ENCODE results near the gene SNX33.

Gene SNX33

DNA sequence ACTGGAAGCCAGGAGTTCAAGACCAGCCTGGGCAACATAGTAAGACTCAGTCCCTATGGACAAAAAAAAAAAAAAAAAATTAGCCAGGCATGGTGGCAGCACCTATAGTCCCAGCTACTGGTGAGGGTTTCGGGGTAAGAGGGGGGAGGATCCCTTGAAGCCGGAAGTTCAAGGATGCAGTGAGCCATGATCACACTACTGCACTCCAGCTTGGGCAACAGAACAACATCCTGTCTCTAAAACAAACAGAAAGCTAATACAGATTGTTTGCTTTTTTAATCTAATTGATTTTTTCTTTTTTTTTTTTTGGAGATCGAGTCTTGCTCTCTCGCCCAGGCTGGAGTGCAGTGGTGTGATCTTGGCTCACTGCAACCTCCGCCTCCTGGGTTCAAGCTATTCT lies 6.1 kb upstream of the SNX33 start:
- no peak for DNase-seq (ENCODE audit: low read depth)

- DNase-seq (ENCODE audit: low read depth), result no peak
Measured at GRCh38 chr15:75644376-75644775, 3.3 kb upstream of the SNX33 start.

DNA sequence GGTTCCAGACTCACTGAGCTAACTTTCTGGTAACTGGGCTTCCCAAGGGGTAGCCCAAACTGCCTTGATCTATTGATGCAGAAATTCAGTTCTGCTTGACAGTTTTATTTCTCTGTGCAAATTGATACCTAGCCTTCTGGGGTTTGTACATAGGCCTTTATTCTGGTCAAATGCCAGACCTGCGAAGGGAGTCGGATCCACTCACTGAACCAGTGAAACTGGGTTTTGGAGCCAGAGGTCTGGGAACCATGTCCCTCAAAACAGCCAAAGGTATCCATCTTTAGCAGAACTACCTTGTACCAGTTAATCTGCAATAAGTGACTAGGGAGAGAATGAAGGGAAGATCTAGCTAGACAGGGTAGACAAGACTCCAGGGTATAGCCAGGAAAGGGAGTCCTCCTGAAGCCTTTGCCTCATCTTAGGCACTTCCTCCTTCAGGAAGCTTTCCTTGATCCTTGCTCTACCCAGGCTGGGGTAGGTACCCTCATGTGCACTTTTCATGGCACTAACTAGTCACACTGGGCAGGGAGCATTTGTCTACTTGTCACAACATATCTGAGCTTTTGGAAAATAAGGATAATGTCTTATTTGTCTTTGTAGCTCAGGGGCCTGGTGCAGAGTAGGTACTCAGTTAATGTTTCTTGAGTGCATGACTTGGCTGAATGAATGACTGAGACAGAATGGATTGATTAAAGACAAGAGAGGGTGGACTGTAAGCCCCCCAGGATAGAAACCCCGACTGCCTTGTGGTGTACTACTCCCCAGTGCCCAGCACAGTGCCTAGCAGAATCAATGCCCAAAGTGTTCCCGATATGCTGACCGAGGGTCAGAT lies 1.4 kb upstream of the SNX33 start:
- no peak for DNase-seq (ENCODE audit: low read depth)

DNA sequence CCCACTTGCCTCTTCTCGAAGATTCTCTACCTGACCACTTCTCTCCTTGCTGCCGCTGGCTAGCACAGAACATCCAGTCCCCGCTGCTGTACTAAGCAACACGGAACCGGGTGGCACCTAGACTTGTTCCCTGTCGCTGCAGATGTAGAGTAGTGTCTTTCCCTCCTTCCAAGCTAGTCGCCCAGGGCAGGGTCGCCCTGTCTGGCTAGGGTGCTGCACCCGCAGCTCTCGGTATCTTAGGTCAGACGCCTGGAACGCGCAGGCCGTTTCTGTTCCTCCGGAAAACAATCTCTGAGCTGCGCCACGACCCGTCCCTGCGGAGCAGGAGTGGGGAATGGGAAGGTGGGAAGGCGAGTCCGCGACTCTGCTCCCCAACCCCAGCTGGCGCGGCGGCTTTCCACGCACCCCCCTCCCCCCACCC lies 758 bp upstream of the SNX33 start:
- no peak for DNase-seq (ENCODE audit: low read depth)

GRCh38 chr15:75648156-75649000 lies 666 bp downstream of the SNX33 start:
- DNase-seq (ENCODE audit: low read depth), result no peak

GRCh38 chr15:75649045-75649761 lies 1.5 kb downstream of the SNX33 start:
- no peak for DNase-seq (ENCODE audit: low read depth)

- no peak for DNase-seq (ENCODE audit: low read depth)
Measured at GRCh38 chr15:75649848-75650247, 2.1 kb downstream of the SNX33 start.

DNA sequence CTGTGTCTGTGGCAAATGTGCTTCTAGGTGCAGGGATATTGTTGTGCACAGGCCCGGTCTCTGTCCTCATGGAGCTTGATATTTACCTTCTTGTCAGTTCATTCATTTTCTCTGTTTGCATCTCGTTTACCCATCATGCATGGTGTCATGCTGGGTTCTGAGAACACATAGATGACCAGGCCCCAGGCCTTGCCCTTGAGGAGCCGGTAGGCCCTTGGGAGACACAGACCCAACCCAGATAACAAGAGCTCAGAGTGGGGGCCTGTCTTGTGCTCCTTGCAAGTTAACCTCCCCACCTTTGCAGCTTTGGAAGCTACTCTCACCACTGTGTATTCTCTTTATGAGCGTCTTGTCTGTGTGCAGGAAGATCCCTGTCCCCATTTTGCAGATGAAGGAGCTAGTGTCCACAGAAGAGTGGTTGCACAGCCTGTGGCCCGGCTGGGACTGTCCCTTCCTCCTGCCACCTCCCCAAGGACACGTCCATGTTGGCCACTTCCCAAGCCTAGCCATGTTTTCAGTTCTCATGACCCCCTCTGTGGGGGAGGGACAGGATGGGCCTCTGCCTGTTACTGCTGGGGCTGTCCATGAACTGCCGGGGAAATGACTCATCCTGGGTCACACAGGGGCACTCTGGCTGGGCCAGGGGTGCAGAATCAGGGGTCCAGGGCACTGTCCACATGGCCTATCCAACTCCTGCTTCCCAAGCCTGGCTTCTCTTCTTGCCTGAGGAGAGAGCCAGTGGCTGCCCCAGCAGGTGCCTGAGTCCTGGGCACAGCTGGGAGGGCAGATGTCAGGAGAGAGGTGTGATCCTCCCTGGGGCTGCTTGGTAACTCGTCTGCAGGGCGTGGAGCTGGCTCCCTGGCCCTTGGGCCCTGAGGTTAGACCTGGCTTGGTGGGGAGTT lies 3.4 kb downstream of the SNX33 start:
- DNase-seq (ENCODE audit: low read depth), result no peak

- DNase-seq (ENCODE audit: low read depth), result no peak
Measured at GRCh38 chr15:75651810-75652543, 4.3 kb downstream of the SNX33 start.

DNA sequence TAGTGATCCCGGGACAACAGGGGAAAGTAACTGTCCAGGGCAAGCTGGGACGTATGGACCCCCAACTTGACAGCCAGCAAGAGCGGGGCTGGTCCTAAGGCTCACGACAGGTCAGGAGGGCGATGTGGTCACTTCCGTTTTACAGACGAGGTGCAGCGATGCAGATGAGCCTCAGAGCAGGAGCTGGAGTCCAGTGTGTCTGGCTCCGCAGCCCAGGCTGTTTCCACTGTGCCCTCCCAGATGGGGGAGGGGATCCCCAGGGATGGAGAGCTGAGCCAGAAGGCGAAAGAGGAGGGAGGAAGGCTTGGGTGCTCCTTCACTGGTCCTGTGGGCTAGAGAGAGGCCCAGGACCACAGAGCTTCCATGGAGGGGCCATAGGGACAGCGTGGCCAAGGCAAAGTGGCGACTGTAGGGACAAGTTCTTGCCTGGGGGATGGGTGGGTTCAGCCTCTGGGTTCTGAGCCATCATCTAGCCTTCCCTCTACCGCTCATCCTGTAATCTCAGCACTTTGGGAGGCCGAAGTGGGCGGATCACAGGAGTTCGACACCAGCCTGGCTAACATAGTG lies 5.7 kb downstream of the SNX33 start:
- DNase-seq (ENCODE audit: low read depth), result no peak

- DNase-seq (ENCODE audit: low read depth), result no peak
Measured at GRCh38 chr15:75654201-75654907, 6.6 kb downstream of the SNX33 start.

- DNase-seq (ENCODE audit: low read depth), result no peak
Measured at GRCh38 chr15:75655931-75656330, 8.2 kb downstream of the SNX33 start.

GRCh38 chr15:75656331-75656730 lies 8.6 kb downstream of the SNX33 start:
- no peak for DNase-seq (ENCODE audit: low read depth)

DNA sequence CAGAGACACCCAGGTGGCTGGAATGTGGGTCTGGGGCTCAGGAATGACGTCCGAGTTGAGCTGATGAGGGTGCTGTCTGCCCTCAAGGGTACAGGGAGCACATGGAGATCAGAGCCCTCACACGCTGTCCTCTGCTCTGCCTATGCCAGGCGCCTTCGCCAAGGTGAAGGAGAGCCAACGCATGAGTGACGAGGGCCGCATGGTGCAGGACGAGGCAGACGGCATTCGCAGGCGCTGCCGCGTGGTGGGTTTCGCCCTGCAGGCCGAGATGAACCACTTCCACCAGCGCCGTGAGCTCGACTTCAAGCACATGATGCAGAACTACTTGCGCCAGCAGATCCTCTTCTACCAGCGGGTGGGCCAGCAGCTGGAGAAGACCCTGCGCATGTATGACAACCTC lies 9.1 kb downstream of the SNX33 start:
- DNase-seq (ENCODE audit: low read depth), result no peak

- DNase-seq (ENCODE audit: low read depth), result no peak
Measured at GRCh38 chr15:75659141-75659771, 11.5 kb downstream of the SNX33 start.

DNA sequence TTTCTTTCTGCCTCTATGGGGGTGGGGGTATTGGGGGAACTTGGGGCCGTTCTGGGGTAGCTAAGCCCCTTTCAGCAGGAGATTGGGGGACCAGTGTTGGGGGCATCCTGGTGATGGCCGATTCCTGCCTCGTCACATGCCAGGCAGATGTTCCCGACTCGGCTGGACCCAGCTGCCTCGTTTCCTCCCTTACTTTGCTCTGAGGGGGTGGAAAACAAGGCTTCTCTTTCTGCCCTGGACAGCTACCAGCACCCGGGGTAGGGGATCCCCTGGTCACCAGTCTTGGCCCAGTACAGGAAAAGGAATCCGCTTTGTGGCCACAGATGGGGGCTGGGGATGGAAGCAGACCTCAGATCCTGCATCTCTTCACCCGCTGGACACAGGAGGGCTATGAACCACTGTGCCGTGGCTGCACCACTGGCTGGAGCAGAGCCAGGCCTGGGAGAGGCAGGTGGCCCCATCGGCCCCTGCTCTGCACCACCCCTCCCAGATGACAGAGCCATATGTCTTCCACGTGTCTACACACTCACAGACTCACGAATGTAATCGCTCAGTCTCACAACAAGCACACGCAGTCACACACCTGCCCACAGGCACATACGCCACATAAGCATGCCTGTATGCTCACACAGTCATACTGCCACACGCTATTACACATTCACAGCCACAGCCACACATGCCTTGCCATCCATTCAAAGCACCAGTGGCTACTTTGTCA lies 12.4 kb downstream of the SNX33 start:
- DNase-seq (ENCODE audit: low read depth), result no peak

DNA sequence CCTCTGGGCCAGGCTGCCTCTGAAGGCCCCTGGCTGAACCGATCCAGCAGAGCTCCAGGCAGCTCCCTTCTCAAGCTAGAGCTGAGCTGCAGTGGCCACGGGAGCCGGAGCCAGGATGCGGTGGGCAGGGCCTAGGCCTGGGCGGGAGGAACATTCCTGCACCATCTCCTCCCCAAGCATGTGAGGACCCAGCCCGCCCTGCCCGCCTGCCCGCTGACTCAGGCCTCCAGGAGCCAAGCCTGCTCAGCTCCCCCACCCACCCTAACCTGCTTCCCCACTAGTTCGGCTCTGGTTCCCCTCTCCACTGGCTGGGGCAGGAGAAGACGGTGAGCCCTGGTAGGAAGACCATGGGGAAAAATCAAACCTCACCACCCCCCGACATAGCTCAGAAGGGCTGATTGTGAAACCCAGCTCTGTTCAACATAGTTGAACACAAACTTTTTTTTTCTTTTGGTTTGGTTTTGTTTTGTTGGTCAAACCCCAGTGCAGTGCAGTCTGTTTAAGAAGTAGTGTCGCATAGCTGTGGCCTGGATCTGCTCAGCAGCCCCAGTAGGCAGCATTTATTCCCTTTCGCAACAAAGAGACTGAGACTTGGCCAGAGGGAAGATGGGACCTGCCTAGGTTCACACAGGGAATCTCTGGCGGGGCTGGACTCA lies 13.5 kb downstream of the SNX33 start:
- DNase-seq (ENCODE audit: low read depth), result no peak

- DNase-seq (ENCODE audit: low read depth), result no peak
Measured at GRCh38 chr15:75661756-75662140, 14.0 kb downstream of the SNX33 start.

Data from HS-5 (cell line).